Panc1 (cell line): Measurements from ENCODE around the gene GUCD1. TPM values are rescaled to one million over a fixed set of nuclear protein-coding genes. Genes with fewer than 3 reads are reported as not detected.

Source experiments
- ATAC-seq: fragments of 200-7000 bp; cut with Tn5 transposase; 2 replicates; pipeline ENCODE4 v1.9.1; 2020; ENCODE audit warnings: mild to moderate bottlenecking, moderate library complexity
- BruUV-seq: library from RNA; stranded (reverse); fragments of 400-500 nt; replicated peaks from 2 replicates; lab custom pipeline; 2021; lab: Mats Ljungman, UMichigan
- CTCF ChIA-PET: fragments of 300-600 bp; sonication (Branson Sonifier 250); formaldehyde crosslinking; loops from one replicate; lab custom pipeline; 2022; ENCODE audit warnings: antibody characterized with exemption; lab: Charles Lee
- POLR2A ChIA-PET: fragments of 300-600 bp; sonication (Branson Sonifier 250); formaldehyde crosslinking; loops from one replicate; lab custom pipeline; 2022; ENCODE audit warnings: antibody characterized with exemption; lab: Charles Lee
- DNase-seq: peaks from one replicate; pipeline ENCODE4 v3.0.0-alpha.2; 2010; ENCODE audit warnings: low read depth, low spot score
- H3K27ac ChIP-seq: 2 replicates; pipeline ENCODE4 v1.5.1; 2011; ENCODE audit warnings: mild to moderate bottlenecking, low read length, inconsistent platforms
- H3K27me3 ChIP-seq: fragments of 200-500 bp; sonication (Bioruptor generic); 2 replicates; pipeline ENCODE4 v1.6.0; 2014; ENCODE audit warnings: low read length, inconsistent platforms; ENCODE audit not compliant: control insufficient read depth, insufficient read depth
- H3K36me3 ChIP-seq: fragments of 200-500 bp; sonication (Bioruptor generic); 2 replicates; pipeline ENCODE4 v1.5.1; 2014; ENCODE audit warnings: inconsistent platforms, mild to moderate bottlenecking, low read length, moderate library complexity; ENCODE audit not compliant: control insufficient read depth, insufficient read depth
- H3K4me1 ChIP-seq: 2 replicates; pipeline ENCODE4 v1.5.1; 2011; ENCODE audit warnings: inconsistent platforms, mild to moderate bottlenecking, low read length, moderate library complexity; ENCODE audit not compliant: control insufficient read depth, insufficient read depth
- H3K4me3 ChIP-seq, 2 experiments: 2 replicates each; pipeline ENCODE4 v1.5.1; 2011 to 2012; ENCODE audit warnings: low read depth in 2 of 2, low read length in 2 of 2, mild to moderate bottlenecking in 2 of 2, inconsistent platforms in 1 of 2, moderate library complexity in 1 of 2
- H3K9me3 ChIP-seq: fragments of 200-500 bp; sonication (Bioruptor generic); 2 replicates; pipeline ENCODE4 v1.5.1; 2014; ENCODE audit warnings: low read depth, mild to moderate bottlenecking, inconsistent platforms, low read length, moderate library complexity; ENCODE audit not compliant: control insufficient read depth, insufficient read depth
- POLR2AphosphoS5 ChIP-seq: IDR thresholded peaks from 2 replicates; pipeline ENCODE4 v1.6.1; 2012; ENCODE audit warnings: mild to moderate bottlenecking, low read depth, low read length, moderate library complexity
- SIN3A ChIP-seq: IDR thresholded peaks from 2 replicates; pipeline ENCODE4 v1.6.1; 2012; ENCODE audit warnings: low read depth, mild to moderate bottlenecking, low read length, moderate library complexity, borderline replicate concordance; ENCODE audit not compliant: insufficient read depth
- TCF7L2 ChIP-seq: IDR thresholded peaks from 2 replicates; pipeline ENCODE4 v1.6.1; 2011; ENCODE audit warnings: mild to moderate bottlenecking, low read depth, low read length, inconsistent platforms
- in situ Hi-C: cut with HindIII; loops from 2 replicates; pipeline ENCODE4 v1.10.0; 2016; ENCODE audit warnings: low sequenced_read_pairs, low pct_unique_long_range_greater_than_20kb
- intact Hi-C: fragments of 100-400 bp; cut with micrococcal nuclease; formaldehyde crosslinking; loops from one replicate; pipeline ENCODE4 v1.10.0; 2022; ENCODE audit not compliant: unreplicated experiment
- total RNA-seq: library from RNA; stranded (reverse); gene quantifications from one replicate; pipeline ENCODE4 v1.2.1, GENCODE V29; 2021; ENCODE audit not compliant: unreplicated experiment
- TF ChIP-seq, protein P1 (sequence below), 2 experiments: IDR thresholded peaks; 2 replicates each; pipeline ENCODE4 v1.6.1; 2011 to 2012; ENCODE audit warnings: low read depth in 2 of 2, control low read depth in 1 of 2, low read length in 1 of 2, mild to moderate bottlenecking in 1 of 2, moderate library complexity in 1 of 2; ENCODE audit not compliant: insufficient read depth in 1 of 2
- TF ChIP-seq, protein P2 (sequence below): fragments of 450-650 bp; IDR thresholded peaks from 2 replicates; pipeline ENCODE4 v1.5.1; 2017; ENCODE audit warnings: mild to moderate bottlenecking

GUCD1 gene
- total RNA-seq, 1 experiment from 2014 or later: 97.7 TPM

DNA sequence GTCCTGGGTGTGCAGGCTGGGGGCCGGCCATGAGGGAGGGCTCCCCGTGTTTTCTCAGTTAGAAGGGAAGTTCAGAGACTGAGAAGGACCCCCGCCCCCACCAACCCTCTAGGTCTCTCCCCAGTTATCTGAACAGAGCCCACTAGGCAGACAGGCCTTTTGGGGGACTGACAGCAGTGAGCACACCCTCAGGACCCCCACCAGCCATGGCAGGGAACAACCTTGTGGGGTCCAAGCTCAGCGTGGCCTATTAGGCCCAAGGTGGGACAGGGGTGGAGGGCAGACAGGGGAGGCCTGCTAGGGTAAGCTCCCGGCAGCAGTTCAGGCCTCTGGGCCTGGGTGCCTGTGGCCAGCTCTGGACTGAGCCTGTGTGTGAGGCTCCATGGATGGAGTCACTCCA, 32.3 kb upstream of the GUCD1 start:
- no TSS peak for BruUV-seq

DNA sequence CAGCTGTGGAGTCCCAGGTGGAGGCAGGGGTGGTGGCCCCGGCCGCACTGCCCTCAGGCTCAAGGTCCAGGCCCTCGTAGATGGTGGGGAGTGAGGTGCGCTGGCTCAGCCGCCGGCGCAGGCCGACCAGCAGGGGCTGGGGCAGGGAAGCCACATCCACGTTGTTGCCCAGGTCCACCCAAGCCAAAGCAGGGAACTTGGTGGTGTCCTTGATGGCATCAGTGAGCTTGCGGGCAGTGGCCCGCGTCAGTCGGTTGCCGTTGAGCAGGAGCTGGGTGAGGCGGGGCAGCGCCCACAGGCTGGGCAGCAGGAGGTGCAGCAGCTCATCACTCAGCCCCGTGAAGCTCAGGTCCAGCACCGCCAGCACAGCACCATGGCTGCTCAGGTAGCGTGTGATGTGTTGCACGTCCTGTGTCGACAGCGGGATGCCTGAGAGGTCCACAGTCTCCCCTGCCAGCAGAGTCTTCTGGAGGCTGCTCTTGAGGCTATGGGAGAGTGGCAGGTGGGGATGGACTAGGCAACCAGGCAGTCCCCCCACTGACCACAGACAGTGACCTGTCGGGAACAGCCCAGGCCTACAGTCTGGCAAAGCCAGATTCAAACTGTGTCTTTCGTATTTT, 31.1 kb upstream of the GUCD1 start:
- POLR2A ChIA-PET: no interaction called here
- intact Hi-C loops: no loop called here
- in situ Hi-C loops: no loop called here
- CTCF ChIA-PET: no interaction called here
- H3K9me3 ChIP-seq: no peaks in the 10 kb centered on the region
- no peaks in the 10 kb centered on the region for H3K36me3 ChIP-seq
- H3K4me1 ChIP-seq: no peaks in the 10 kb centered on the region
- ATAC-seq (no peak), DNase-seq (no peak)
- no peak overlapping the region for H3K27ac ChIP-seq
- no peak overlapping the region for H3K4me3 ChIP-seq
- TF ChIP-seq, protein P1, sequence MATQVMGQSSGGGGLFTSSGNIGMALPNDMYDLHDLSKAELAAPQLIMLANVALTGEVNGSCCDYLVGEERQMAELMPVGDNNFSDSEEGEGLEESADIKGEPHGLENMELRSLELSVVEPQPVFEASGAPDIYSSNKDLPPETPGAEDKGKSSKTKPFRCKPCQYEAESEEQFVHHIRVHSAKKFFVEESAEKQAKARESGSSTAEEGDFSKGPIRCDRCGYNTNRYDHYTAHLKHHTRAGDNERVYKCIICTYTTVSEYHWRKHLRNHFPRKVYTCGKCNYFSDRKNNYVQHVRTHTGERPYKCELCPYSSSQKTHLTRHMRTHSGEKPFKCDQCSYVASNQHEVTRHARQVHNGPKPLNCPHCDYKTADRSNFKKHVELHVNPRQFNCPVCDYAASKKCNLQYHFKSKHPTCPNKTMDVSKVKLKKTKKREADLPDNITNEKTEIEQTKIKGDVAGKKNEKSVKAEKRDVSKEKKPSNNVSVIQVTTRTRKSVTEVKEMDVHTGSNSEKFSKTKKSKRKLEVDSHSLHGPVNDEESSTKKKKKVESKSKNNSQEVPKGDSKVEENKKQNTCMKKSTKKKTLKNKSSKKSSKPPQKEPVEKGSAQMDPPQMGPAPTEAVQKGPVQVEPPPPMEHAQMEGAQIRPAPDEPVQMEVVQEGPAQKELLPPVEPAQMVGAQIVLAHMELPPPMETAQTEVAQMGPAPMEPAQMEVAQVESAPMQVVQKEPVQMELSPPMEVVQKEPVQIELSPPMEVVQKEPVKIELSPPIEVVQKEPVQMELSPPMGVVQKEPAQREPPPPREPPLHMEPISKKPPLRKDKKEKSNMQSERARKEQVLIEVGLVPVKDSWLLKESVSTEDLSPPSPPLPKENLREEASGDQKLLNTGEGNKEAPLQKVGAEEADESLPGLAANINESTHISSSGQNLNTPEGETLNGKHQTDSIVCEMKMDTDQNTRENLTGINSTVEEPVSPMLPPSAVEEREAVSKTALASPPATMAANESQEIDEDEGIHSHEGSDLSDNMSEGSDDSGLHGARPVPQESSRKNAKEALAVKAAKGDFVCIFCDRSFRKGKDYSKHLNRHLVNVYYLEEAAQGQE (IDR thresholded peaks at IDR 0.05; ENCODE audit: insufficient read depth in 1 of 2, low read depth in 2 of 2, low read length in 1 of 2): no peak
- no peak for TF ChIP-seq POLR2AphosphoS5
- TF ChIP-seq TCF7L2: no peak
- TF ChIP-seq, protein P2, sequence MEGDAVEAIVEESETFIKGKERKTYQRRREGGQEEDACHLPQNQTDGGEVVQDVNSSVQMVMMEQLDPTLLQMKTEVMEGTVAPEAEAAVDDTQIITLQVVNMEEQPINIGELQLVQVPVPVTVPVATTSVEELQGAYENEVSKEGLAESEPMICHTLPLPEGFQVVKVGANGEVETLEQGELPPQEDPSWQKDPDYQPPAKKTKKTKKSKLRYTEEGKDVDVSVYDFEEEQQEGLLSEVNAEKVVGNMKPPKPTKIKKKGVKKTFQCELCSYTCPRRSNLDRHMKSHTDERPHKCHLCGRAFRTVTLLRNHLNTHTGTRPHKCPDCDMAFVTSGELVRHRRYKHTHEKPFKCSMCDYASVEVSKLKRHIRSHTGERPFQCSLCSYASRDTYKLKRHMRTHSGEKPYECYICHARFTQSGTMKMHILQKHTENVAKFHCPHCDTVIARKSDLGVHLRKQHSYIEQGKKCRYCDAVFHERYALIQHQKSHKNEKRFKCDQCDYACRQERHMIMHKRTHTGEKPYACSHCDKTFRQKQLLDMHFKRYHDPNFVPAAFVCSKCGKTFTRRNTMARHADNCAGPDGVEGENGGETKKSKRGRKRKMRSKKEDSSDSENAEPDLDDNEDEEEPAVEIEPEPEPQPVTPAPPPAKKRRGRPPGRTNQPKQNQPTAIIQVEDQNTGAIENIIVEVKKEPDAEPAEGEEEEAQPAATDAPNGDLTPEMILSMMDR: no peak
- no peak for TF ChIP-seq SIN3A
- no TSS peak for BruUV-seq
- no peaks in the 10 kb centered on the region for H3K27me3 ChIP-seq

More for the DNA sequence above, 32.3 kb upstream of the GUCD1 start:
- Histone ChIP-seq H3K4me1 (no peaks in the 10 kb centered on the region), H3K9me3 (no peaks in the 10 kb centered on the region), H3K27ac (no peak overlapping the region), H3K36me3 (no peaks in the 10 kb centered on the region), H3K27me3 (no peaks in the 10 kb centered on the region), H3K4me3 (no peak overlapping the region)
- intact Hi-C loops: no loop called here
- CTCF ChIA-PET: no interaction called here
- POLR2A ChIA-PET: no interaction called here
- in situ Hi-C loops: no loop called here
- ATAC-seq (no peak), DNase-seq (no peak)
- TF ChIP-seq, protein P1 (IDR thresholded peaks at IDR 0.05; ENCODE audit: insufficient read depth in 1 of 2, low read depth in 2 of 2, low read length in 1 of 2): no peak
- TF ChIP-seq POLR2AphosphoS5: no peak
- TF ChIP-seq TCF7L2: no peak
- TF ChIP-seq, protein P2: no peak
- TF ChIP-seq SIN3A: no peak
